Osteoblast (primary cell): ENCODE measurements around the gene MAP3K2. TPM values are rescaled to one million over a fixed set of nuclear protein-coding genes. Genes with fewer than 3 reads are reported as not detected.
A peak's percentile ranks its signal among the peaks of the same experiment; 100 is the strongest.
"Not testable (repeated sequence)": the region's sequence is repeated elsewhere in the genome, so short reads cannot be mapped to it uniquely, and the experiment has no call there.

ENCODE experiments used
- DNase-seq: peaks from one replicate; pipeline ENCODE4 v3.0.0; 2011; ENCODE audit warnings: low spot score, mixed read lengths; ENCODE audit not compliant: insufficient read length; ENCODE audit errors: missing footprints
- H2AFZ ChIP-seq: 2 replicates; pipeline ENCODE4 v1.6.0; 2011; ENCODE audit warnings: mild to moderate bottlenecking, low read length
- H3K27ac ChIP-seq: 2 replicates; pipeline ENCODE4 v1.5.1; 2011; ENCODE audit warnings: mild to moderate bottlenecking, low read depth, low read length, moderate library complexity
- H3K27me3 ChIP-seq: 2 replicates; pipeline ENCODE4 v1.6.0; 2012; ENCODE audit warnings: mild to moderate bottlenecking, control low read depth, inconsistent platforms, low read length, moderate library complexity; ENCODE audit not compliant: insufficient read depth
- H3K36me3 ChIP-seq: 2 replicates; pipeline ENCODE4 v1.5.1; 2011; ENCODE audit warnings: mild to moderate bottlenecking, low read length, control low read depth, moderate library complexity; ENCODE audit not compliant: insufficient read depth
- H3K4me1 ChIP-seq: 2 replicates; pipeline ENCODE4 v1.5.1; 2011; ENCODE audit warnings: mild to moderate bottlenecking, low read length, control low read depth, moderate library complexity; ENCODE audit not compliant: insufficient read depth
- H3K4me2 ChIP-seq: 2 replicates; pipeline ENCODE4 v1.6.0; 2011; ENCODE audit warnings: mild to moderate bottlenecking, low read length; ENCODE audit not compliant: insufficient read depth
- H3K4me3 ChIP-seq: fragments of 200-600 bp; sonication (generic); 3 replicates; pipeline ENCODE4 v1.5.1; 2012; ENCODE audit warnings: mild to moderate bottlenecking, low read length, inconsistent platforms; ENCODE audit not compliant: insufficient read depth
- H3K79me2 ChIP-seq: 2 replicates; pipeline ENCODE4 v1.6.0; 2012; ENCODE audit warnings: mild to moderate bottlenecking, low read length, control low read depth, inconsistent platforms; ENCODE audit not compliant: insufficient read depth
- H3K9me3 ChIP-seq: 2 replicates; pipeline ENCODE4 v1.5.1; 2011; ENCODE audit warnings: low read depth, low read length, control low read depth
- H4K20me1 ChIP-seq: 2 replicates; pipeline ENCODE4 v1.6.0; 2012; ENCODE audit warnings: mild to moderate bottlenecking, low read length, control low read depth; ENCODE audit not compliant: insufficient read depth
- total RNA-seq: library from RNA; depleted of rRNA; stranded (reverse); fragments of >200 nt; gene quantifications from 2 replicates; pipeline ENCODE4 v1.2.3, GENCODE V29; 2012
- TF ChIP-seq, protein P1 (sequence below): IDR thresholded peaks from 2 replicates; pipeline ENCODE4 v1.5.1; 2011; ENCODE audit warnings: mild to moderate bottlenecking, low read depth, low read length, moderate library complexity; ENCODE audit errors: extremely low read depth

MAP3K2 gene
- total RNA-seq, 1 donor, result 64.1 TPM

DNA sequence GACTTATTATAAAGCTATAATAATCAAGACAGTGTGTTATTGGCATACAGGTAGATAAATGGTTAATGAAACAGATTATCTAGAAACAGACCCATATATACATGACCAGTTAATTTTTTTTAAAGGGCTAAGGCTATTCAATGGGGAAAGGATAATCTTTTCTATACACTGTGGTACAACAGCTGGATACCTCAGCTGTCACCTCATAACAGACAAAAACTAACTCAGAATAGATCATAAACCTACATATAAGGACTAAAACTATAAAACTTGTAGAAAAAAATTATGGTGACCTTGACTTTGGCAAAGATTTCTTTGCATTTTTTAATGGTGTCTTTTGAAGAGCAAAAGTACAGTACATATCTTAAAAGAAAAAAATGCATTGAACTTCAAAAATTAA, 30.2 kb downstream of the MAP3K2 start:
- Histone ChIP-seq H3K4me2 (no peak overlapping the region), H4K20me1 (peaks cover 64% of the 10 kb centered on the region), H3K79me2 (peaks cover 80% of the 10 kb centered on the region), H3K4me1 (peaks cover 10% of the 10 kb centered on the region), H3K36me3 (no peaks in the 10 kb centered on the region), H2AFZ (no peak overlapping the region), H3K27ac (no peak overlapping the region), H3K4me3 (no peak overlapping the region), H3K27me3 (no peaks in the 10 kb centered on the region), H3K9me3 (no peaks in the 10 kb centered on the region)
- no peak for DNase-seq
- TF ChIP-seq, protein P1, sequence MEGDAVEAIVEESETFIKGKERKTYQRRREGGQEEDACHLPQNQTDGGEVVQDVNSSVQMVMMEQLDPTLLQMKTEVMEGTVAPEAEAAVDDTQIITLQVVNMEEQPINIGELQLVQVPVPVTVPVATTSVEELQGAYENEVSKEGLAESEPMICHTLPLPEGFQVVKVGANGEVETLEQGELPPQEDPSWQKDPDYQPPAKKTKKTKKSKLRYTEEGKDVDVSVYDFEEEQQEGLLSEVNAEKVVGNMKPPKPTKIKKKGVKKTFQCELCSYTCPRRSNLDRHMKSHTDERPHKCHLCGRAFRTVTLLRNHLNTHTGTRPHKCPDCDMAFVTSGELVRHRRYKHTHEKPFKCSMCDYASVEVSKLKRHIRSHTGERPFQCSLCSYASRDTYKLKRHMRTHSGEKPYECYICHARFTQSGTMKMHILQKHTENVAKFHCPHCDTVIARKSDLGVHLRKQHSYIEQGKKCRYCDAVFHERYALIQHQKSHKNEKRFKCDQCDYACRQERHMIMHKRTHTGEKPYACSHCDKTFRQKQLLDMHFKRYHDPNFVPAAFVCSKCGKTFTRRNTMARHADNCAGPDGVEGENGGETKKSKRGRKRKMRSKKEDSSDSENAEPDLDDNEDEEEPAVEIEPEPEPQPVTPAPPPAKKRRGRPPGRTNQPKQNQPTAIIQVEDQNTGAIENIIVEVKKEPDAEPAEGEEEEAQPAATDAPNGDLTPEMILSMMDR, result no peak

GRCh38 chr2:127356531-127356930, 31.2 kb downstream of the MAP3K2 start:
- Histone ChIP-seq H3K36me3 (no peaks in the 10 kb centered on the region), H3K79me2 (peaks cover 79% of the 10 kb centered on the region), H3K4me3 (no peak overlapping the region), H3K4me2 (no peak overlapping the region), H3K27ac (no peak overlapping the region), H3K27me3 (no peaks in the 10 kb centered on the region), H4K20me1 (peaks cover 61% of the 10 kb centered on the region), H2AFZ (no peak overlapping the region), H3K4me1 (no peaks in the 10 kb centered on the region), H3K9me3 (no peaks in the 10 kb centered on the region)
- DNase-seq, result no peak
- TF ChIP-seq, protein P1, result no peak

DNA sequence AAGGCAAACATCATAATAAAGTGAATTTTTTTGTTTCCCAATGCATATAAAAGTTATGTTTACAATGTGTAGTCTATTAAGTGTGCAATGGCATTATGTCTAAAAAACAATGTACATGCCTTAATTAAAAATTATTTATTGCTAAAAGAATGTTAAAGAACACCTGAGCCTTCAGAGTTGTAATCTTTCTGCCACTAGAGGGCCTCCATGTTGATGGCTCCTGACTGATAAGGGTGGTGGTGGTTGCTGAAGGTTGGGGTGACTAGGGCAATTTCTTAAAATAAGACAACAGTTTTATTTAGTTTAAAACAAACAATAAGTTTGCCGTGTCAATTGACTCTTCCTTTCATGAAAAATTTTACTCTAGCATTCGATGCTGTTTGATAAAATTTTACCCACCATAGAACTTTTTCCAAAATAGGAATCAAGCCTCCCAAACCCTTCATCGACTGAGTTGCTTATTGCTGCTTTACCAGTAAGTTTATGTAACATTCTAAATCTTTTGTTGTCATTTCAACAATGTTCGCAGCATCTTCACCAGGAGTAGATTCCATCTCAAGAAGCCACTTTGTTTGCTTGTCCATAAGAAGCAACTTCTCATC, 32.3 kb downstream of the MAP3K2 start:
- Histone ChIP-seq H4K20me1 (peaks cover 57% of the 10 kb centered on the region), H3K27ac (no peak overlapping the region), H3K79me2 (peaks cover 82% of the 10 kb centered on the region)

DNA sequence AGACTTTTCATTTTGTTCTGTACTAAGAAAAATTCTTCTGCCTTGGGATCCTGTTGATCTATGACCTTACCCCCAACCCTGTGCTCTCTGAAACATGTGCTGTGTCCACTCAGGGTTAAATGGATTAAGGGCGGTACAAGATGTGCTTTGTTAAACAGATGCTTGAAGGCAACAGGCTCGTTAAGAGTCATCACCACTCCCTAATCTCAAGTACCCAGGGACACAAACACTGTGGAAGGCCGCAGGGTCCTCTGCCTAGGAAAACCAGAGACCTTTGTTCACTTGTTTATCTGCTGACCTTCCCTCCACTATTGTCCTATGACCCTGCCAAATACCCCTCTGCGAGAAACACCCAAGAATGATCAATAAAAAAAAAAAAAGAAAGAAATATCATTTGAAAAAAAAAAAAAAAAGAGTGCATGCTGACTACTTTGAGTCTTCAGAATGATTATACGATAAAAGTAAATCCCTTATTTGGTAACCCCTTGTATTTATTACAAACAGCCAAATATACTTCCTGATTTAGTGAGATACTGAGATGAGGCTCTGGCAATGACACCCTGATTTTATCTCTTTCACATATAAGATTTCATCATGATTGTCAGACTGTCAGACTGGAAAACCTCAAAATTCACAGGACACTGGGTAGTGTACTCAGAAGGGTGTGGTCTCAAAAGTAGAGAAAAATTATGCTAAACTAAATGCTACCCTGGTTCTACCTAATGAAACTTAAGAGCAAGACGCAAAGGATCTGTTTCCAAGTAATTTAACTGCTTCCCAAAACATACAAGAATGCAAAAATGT, 33.7 kb downstream of the MAP3K2 start:
- H3K4me1 ChIP-seq, H3K4me3 ChIP-seq, H3K27me3 ChIP-seq, H3K4me2 ChIP-seq, H3K36me3 ChIP-seq, DNase-seq, H3K27ac ChIP-seq, H2AFZ ChIP-seq, H3K9me3 ChIP-seq: not testable (repeated sequence)
- Histone ChIP-seq H3K79me2 (peaks cover 80% of the 10 kb centered on the region), H4K20me1 (peaks cover 53% of the 10 kb centered on the region)

More for the DNA sequence above, 32.3 kb downstream of the MAP3K2 start:
- Histone ChIP-seq H2AFZ (no peak overlapping the region), H3K9me3 (no peaks in the 10 kb centered on the region), H3K4me1 (no peaks in the 10 kb centered on the region), H3K4me2 (no peak overlapping the region), H3K4me3 (no peak overlapping the region), H3K27me3 (no peaks in the 10 kb centered on the region), H3K36me3 (no peaks in the 10 kb centered on the region)
- TF ChIP-seq, protein P1, result peak; percentile 63
- DNase-seq, result peak; percentile 26

- not testable (repeated sequence) for H3K27ac ChIP-seq, H3K27me3 ChIP-seq, DNase-seq, H3K36me3 ChIP-seq, H3K4me2 ChIP-seq, H3K4me3 ChIP-seq, H3K4me1 ChIP-seq, H3K9me3 ChIP-seq, H2AFZ ChIP-seq
- Histone ChIP-seq H3K79me2 (peaks cover 78% of the 10 kb centered on the region), H4K20me1 (peaks cover 45% of the 10 kb centered on the region)
Measured at GRCh38 chr2:127353223-127353622, 34.6 kb downstream of the MAP3K2 start.
